Measurements from ENCODE around the gene MRPL53.

DNA sequence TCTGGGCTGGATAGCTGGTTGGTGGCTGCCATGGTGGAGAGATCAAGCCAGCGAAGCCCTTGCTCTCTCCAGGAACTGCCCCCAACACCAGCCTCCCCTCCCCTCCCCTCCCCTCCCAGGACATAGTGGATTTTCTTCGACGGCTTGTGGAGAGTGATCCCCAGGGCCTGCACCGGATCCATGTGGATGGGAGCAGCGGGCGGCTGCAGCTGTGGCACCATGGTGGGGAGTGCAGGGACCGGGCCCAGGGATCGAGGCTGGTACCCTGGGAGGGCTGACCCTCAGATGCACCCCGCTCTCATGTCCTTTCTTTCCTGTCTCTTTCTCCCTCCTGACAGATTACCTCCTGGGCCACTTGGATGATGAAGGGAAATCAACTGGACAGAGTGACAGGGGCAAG is 17.4 kb upstream of the MRPL53 start:
- TF ChIP-seq POLR2A (IDR thresholded peaks at IDR 0.05) = no peak
- TF ChIP-seq, protein P1, sequence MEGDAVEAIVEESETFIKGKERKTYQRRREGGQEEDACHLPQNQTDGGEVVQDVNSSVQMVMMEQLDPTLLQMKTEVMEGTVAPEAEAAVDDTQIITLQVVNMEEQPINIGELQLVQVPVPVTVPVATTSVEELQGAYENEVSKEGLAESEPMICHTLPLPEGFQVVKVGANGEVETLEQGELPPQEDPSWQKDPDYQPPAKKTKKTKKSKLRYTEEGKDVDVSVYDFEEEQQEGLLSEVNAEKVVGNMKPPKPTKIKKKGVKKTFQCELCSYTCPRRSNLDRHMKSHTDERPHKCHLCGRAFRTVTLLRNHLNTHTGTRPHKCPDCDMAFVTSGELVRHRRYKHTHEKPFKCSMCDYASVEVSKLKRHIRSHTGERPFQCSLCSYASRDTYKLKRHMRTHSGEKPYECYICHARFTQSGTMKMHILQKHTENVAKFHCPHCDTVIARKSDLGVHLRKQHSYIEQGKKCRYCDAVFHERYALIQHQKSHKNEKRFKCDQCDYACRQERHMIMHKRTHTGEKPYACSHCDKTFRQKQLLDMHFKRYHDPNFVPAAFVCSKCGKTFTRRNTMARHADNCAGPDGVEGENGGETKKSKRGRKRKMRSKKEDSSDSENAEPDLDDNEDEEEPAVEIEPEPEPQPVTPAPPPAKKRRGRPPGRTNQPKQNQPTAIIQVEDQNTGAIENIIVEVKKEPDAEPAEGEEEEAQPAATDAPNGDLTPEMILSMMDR (IDR thresholded peaks at IDR 0.05 in 8 of 11, conservative IDR thresholded peaks at IDR 0.05 in 3 of 11) = no peak
- TF ChIP-seq POLR2AphosphoS5 (IDR thresholded peaks at IDR 0.05) = no peak

All from spleen (tissue), 7 donors.